Ectodermal cell (in vitro differentiated cells): Measurements from ENCODE around the gene HACD3.

Source experiments
- H3K27ac ChIP-seq: 2 replicates; pipeline ENCODE4 v1.7.0; 2013; ENCODE audit warnings: mild to moderate bottlenecking, low read depth, low read length; ENCODE audit not compliant: insufficient read depth, poor library complexity, severe bottlenecking
- H3K27me3 ChIP-seq: 2 replicates; pipeline ENCODE4 v1.7.0; 2013; ENCODE audit warnings: mild to moderate bottlenecking, low read length; ENCODE audit not compliant: insufficient read depth, control insufficient read depth, poor library complexity, severe bottlenecking
- H3K36me3 ChIP-seq: one replicate; pipeline ENCODE4 v1.7.0; 2013; ENCODE audit warnings: low read length; ENCODE audit not compliant: control insufficient read depth, insufficient read depth
- H3K4me1 ChIP-seq: one replicate; pipeline ENCODE4 v1.7.0; 2013; ENCODE audit warnings: low read length; ENCODE audit not compliant: control insufficient read depth, insufficient read depth
- H3K4me3 ChIP-seq: 2 replicates; pipeline ENCODE4 v1.7.0; 2013; ENCODE audit warnings: low read depth, low read length, control low read depth; ENCODE audit not compliant: insufficient read depth
- H3K9me3 ChIP-seq: 2 replicates; pipeline ENCODE4 v1.7.0; 2013; ENCODE audit warnings: mild to moderate bottlenecking, low read length, moderate library complexity; ENCODE audit not compliant: control insufficient read depth
- WGBS, 2 experiments: methylation state at CpG; one replicate each; pipeline ENCODE4 v1.1.7; 2013; ENCODE audit warnings: missing lambda C conversion rate in 2 of 2; 5-methylcytosine and 5-hydroxymethylcytosine counted together

The HACD3 gene

DNA sequence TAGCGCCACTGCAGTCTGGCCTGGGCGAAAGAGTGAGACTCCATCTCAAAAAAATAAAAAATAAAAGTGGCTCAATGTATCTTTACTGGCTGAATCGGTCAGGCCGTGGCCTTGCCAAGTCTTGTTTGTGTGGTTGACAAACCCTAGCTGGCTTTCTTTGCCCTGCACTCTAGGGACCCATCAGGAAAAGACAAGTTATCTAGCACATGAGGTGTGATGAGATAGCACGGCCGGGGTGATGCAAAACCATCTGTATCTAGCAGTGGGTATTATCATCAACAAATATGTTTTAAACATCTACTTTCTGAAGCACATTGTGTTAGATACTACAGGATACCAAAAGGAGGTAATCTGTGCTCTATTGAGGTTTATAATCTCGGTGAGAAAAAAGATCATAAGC lies 8.9 kb upstream of the HACD3 start:
- H3K27ac ChIP-seq: no peak overlapping the region
- H3K4me1 ChIP-seq: peaks cover 5% of the 10 kb centered on the region
- H3K36me3 ChIP-seq: no peaks in the 10 kb centered on the region
- no peaks in the 10 kb centered on the region for H3K27me3 ChIP-seq
- 96% methylated on average over 6 of the region's 7 CpGs for WGBS, 2 experiments
- no peaks in the 10 kb centered on the region for H3K9me3 ChIP-seq
- H3K4me3 ChIP-seq: no peak overlapping the region

DNA sequence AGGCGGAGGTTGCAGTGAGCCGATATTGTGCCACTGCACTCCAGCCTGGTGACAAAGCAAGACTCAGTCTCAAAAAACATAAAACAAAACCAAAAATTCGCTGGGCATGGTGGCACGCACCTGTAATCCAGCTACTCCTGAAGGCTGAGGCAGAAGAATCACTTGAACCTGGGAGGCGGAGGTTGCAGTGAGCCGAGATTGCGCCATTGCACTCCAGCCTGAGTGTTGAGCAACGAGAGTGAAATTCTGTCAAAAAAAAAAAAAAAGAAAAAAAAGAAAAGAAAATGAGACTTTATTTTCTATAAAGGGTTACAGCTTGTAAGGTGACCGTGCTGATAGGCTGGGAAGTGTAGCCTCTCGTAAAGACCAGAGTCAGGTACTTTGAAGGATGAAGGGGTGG lies 6.0 kb upstream of the HACD3 start:
- H3K27ac ChIP-seq: no peak overlapping the region
- no peaks in the 10 kb centered on the region for H3K4me1 ChIP-seq
- WGBS, 2 experiments: 83% methylated on average over 10 of the region's 10 CpGs
- no peaks in the 10 kb centered on the region for H3K9me3 ChIP-seq
- no peak overlapping the region for H3K4me3 ChIP-seq
- no peaks in the 10 kb centered on the region for H3K36me3 ChIP-seq
- H3K27me3 ChIP-seq: no peaks in the 10 kb centered on the region

DNA sequence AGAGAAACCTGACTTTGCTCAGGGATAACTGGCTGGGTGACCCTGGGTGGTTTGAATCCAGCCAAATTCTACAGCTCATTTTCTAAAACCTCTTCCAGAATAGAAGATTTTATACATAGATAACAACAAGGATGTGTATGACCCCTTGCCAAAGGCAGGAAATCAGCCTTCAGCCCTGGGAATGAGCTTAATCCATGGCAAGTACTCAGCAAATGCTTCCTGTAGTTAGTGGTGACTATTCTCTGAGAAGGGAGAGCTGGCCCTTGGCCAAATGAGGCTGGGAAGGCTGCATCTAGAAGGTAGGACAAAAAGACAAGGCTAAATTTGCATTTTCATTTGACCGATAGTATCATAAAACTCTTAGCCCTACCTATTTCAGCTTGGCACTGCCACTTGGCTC lies 4.6 kb upstream of the HACD3 start:
- H3K27ac ChIP-seq: no peak overlapping the region
- WGBS, 2 experiments: 93 to 96% methylated on average over 1 of the region's 1 CpG
- no peaks in the 10 kb centered on the region for H3K36me3 ChIP-seq
- no peaks in the 10 kb centered on the region for H3K27me3 ChIP-seq
- no peaks in the 10 kb centered on the region for H3K9me3 ChIP-seq
- H3K4me1 ChIP-seq: no peaks in the 10 kb centered on the region
- no peak overlapping the region for H3K4me3 ChIP-seq

DNA sequence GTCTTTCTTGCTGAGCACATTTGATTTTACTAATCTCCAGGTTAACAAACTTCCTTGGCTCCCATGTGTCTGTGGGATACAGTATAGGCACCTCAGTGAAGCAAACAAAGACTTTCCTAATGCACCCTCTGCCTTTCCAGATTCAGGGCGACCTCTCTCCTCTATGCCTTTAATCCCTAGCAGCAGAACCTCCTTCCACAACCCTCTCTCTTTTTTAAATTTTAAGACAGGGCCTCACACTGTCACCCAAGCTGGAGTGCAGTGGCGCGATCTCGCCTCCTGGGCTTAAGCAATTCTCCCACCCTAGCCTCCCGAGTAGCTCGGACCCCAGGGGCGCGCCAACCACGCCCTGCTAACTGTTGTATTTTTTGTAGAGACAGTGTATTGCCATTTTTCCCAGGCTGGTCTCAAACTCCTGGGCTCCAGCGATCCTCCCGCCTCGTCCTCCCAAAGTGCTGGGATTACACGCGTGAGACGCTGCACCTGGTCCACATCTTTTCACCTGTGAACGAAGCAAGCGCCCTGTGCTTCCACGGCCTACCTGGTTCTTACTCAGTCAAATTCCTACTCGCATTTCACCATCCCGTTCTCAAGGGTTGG lies 1.7 kb upstream of the HACD3 start:
- 87 to 90% methylated on average over 20 of the region's 20 CpGs for WGBS, 2 experiments
- Histone ChIP-seq H3K36me3 (no peaks in the 10 kb centered on the region), H3K27me3 (no peaks in the 10 kb centered on the region), H3K27ac (no peak overlapping the region), H3K4me3 (no peak overlapping the region), H3K9me3 (no peaks in the 10 kb centered on the region), H3K4me1 (peaks cover 8% of the 10 kb centered on the region)

DNA sequence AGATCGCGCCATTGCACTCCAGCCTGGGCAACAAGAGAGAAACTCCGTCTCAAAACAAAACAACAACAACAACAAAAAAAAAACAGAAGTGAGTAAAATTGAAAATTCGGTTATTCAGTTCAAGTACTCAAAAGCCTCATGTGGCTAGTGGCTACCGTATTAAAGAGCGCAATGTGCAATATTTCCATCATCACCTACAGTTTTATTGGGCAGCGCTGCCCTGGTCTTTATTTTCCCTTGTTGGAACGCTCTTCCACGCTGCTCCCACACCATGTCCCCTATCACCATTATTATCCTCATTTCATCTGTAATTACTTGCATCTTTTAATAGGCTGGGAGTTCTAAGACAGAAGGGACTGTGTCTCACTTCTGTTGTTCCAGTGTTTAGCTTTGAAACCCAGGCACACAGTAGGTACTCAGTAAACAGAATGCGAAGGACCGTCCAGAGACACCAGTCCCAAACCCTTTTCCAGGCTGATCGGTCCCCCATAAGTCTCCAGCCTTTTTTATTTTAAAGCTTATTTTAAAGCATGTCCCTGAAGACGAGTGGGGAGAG lies 423 bp upstream of the HACD3 start:
- Histone ChIP-seq H3K9me3 (no peaks in the 10 kb centered on the region), H3K4me1 (peaks cover 8% of the 10 kb centered on the region), H3K27ac (peak overlapping the region; percentile 23), H3K36me3 (no peaks in the 10 kb centered on the region), H3K4me3 (peak overlapping the region; percentile 87), H3K27me3 (no peaks in the 10 kb centered on the region)
- 63 to 66% methylated on average over 13 of the region's 13 CpGs for WGBS, 2 experiments

DNA sequence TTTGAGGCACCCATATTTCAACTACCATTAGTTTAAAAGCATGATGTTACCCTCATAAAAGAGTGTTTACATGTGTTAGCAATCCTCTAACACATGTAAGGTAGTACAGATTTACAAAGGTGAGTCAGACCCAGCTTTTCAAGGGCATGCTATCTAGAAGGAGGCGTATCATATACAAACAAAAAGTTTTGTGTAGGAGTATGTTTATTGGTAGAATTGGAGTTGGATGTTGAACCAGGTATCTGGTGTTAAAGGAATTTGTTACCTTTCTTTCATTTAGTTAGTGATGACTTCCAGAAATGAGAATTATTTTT lies 2.4 kb downstream of the HACD3 start:
- WGBS, 2 experiments: 83 to 85% methylated on average over 1 of the region's 1 CpG
- Histone ChIP-seq H3K27me3 (no peaks in the 10 kb centered on the region), H3K4me1 (peaks cover 8% of the 10 kb centered on the region), H3K36me3 (no peaks in the 10 kb centered on the region), H3K9me3 (no peaks in the 10 kb centered on the region), H3K27ac (no peak overlapping the region), H3K4me3 (no peak overlapping the region)

DNA sequence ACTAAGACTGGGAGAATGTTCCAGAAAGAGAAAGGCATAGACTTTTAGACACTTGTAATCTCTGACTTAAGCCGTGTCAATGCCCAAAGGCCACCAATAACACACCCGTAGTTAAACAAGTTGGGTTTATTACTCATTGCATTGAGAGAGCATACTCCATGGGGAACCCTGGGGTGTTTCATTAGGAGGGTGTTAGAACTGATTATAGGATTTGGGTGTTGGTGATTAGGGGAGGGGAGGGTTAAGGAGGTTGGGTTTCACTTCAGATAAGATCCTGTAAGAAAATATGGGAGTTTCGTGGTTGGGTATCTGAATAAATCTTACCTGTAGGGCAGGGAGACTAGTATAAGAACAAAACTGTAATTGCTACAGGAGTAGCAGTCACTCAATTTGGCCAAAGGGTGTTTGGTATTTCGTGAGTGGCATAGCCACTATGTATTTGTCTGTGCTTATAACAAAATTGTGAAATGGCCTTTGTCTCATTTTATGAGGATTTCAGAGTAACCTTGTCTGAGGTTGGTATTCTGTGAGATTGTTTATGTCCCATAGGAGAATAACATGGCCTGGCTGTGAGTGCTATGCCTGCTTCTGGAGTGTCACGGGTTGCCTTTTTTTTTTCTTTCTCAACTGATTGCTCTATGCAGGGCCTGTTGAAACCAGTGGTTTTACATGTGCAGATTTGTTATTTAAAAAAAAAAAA lies 2.9 kb downstream of the HACD3 start:
- Histone ChIP-seq H3K4me1 (peaks cover 8% of the 10 kb centered on the region), H3K27ac (no peak overlapping the region), H3K27me3 (no peaks in the 10 kb centered on the region), H3K36me3 (no peaks in the 10 kb centered on the region), H3K9me3 (no peaks in the 10 kb centered on the region), H3K4me3 (no peak overlapping the region)
- WGBS, 2 experiments: 78 to 88% methylated on average over 5 of the region's 5 CpGs

DNA sequence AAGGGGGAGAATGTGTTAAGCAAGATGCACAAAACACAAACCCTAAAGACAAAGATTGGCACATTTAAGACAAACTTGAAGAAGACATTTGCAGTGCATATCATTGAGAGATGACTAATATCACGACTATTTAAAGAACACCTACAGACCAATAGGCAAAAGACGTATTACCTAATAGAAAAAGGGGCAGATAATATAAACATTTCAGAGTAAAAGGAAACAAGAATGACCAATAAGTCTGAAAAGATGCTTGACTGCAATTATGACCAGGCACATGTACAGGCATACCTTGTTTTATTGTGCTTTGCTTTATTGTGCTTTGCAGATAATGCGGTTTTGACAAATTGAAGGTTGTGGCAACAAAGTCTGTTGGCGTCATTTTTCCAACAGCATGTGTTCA lies 4.9 kb downstream of the HACD3 start:
- no peaks in the 10 kb centered on the region for H3K36me3 ChIP-seq

DNA sequence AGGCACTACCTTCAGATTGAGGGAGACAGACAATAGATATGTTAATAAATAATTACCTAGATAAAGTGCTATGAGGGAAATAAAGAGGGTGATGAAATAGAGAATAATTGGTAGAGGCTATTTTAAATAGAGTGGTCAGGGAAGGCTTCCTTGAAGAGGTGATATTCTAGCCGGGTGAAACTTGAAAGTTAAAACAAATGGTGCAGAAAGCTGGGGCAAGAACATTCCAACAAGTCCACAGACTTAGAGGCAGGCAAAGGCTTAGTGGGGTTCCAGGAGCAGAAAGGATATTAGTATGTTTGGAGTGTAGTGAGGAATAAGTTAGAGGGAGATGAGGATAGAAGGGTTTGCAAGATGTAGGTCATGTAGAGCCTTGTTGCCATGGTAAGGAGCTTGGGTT lies 10.1 kb downstream of the HACD3 start:
- no peak overlapping the region for H3K27ac ChIP-seq
- 94 to 97% methylated on average over 1 of the region's 1 CpG for whole genome bisulfite sequencing, 2 experiments
- H3K36me3 ChIP-seq: no peaks in the 10 kb centered on the region
- H3K4me3 ChIP-seq: no peak overlapping the region
- no peaks in the 10 kb centered on the region for H3K27me3 ChIP-seq
- H3K9me3 ChIP-seq: no peaks in the 10 kb centered on the region
- no peaks in the 10 kb centered on the region for H3K4me1 ChIP-seq

More for the DNA sequence above, 4.9 kb downstream of the HACD3 start:
- no peaks in the 10 kb centered on the region for H3K9me3 ChIP-seq
- 93 to 98% methylated on average over 3 to 4 of the region's 4 CpGs for WGBS, 2 experiments
- H3K4me3 ChIP-seq: no peak overlapping the region
- peaks cover 8% of the 10 kb centered on the region for H3K4me1 ChIP-seq
- no peaks in the 10 kb centered on the region for H3K27me3 ChIP-seq
- no peak overlapping the region for H3K27ac ChIP-seq

DNA sequence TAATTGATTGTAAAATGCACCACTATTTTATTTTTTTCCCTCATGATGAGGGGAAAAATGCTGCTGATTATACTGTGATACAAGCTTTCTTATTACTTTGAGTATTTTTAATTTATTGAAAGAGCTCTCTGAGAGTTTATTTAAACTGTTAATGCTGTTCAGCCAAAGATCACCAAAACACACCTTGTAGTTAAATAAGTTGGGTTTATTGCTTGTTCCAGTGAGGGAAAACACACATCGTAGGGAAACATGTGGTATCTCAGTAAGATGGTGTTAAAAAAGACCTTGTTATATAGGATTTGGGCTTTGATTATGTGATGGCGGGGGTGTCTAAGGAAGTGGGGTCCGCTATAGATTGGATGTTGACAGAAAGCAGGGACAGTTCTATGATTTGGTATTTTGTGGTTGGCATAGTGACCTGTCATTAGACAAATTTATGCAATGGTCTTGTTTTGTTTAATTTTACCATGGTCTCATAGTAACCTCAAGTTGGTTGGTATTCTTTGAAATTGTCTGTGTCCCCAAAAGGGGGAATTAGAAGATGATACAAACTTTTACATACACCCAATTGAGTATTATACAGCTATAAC lies 11.1 kb downstream of the HACD3 start:
- H3K4me3 ChIP-seq: no peak overlapping the region
- WGBS, 2 experiments: 92 to 98% methylated on average over 3 of the region's 3 CpGs
- no peaks in the 10 kb centered on the region for H3K36me3 ChIP-seq
- H3K27me3 ChIP-seq: no peaks in the 10 kb centered on the region
- H3K27ac ChIP-seq: no peak overlapping the region
- H3K4me1 ChIP-seq: no peaks in the 10 kb centered on the region
- H3K9me3 ChIP-seq: no peaks in the 10 kb centered on the region
